Skeletal muscle cell (primary cell): ENCODE measurements around the gene ZNF507.
"Not testable (repeated sequence)": the region's sequence is repeated elsewhere in the genome, so short reads cannot be mapped to it uniquely, and the experiment has no call there.

Experiments
- DNase-seq: peaks from one replicate; pipeline ENCODE4 v3.0.0-alpha.2; 2010; ENCODE audit warnings: low read depth
- H3K4me3 ChIP-seq: 2 replicates; pipeline ENCODE4 v1.5.1; 2011; ENCODE audit warnings: low read depth, mild to moderate bottlenecking, control low read depth, low read length, moderate library complexity

Gene ZNF507

GRCh38 chr19:32404213-32404932 lies 59.0 kb downstream of the ZNF507 start:
- no peak for DNase-seq
- H3K4me3 ChIP-seq = peak overlapping the region; percentile 82

- no peak for DNase-seq
- peak overlapping the region; percentile 82 for H3K4me3 ChIP-seq
Measured at GRCh38 chr19:32404933-32405430, 59.6 kb downstream of the ZNF507 start.

DNA sequence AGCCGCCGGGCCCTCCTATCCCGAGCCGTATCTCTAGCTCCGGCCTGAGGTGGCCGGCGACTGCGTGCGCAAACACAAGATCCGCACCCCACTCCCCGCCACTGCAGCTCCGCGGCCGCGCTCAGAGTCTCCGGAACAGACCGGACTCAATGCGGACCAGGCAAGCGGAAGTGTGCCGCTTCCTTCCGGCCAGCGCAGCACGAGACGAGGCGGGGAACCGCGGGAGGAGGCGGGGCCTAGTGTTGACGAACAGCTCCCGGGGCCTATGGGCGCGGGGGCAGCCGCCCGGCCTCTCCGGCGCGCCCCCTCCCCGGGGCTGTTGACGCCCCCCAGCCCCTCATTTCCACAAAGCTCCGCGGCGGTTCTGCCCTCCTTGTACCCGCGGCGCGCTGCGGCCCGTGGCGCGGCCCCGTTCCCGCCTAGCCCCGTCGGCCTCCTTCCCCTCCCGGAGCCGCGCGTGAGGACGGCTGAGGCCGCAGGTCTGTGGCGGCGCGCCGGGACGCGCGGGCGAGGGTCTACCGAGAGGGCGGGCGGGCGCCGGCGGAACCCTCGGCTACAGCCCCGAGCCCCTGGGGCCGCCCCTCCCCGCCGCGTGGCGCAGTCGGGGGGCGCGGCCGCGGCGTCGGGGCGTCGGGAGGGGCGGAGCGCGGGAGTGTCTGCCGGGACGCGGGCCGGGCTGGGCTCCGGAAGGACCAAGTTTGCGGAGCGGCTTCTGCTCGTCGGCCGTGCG lies 60.2 kb downstream of the ZNF507 start, which contains the start of gene DPY19L3:
DPY19L3 (plus strand) TSS at position 340 of the 730 bp plus-strand sequence. CDS start 2,484 bp downstream, outside the sequence.
- peak; percentile 75 for DNase-seq
- peak within 1 kb of the TSS; percentile 82 for H3K4me3 ChIP-seq

DNA sequence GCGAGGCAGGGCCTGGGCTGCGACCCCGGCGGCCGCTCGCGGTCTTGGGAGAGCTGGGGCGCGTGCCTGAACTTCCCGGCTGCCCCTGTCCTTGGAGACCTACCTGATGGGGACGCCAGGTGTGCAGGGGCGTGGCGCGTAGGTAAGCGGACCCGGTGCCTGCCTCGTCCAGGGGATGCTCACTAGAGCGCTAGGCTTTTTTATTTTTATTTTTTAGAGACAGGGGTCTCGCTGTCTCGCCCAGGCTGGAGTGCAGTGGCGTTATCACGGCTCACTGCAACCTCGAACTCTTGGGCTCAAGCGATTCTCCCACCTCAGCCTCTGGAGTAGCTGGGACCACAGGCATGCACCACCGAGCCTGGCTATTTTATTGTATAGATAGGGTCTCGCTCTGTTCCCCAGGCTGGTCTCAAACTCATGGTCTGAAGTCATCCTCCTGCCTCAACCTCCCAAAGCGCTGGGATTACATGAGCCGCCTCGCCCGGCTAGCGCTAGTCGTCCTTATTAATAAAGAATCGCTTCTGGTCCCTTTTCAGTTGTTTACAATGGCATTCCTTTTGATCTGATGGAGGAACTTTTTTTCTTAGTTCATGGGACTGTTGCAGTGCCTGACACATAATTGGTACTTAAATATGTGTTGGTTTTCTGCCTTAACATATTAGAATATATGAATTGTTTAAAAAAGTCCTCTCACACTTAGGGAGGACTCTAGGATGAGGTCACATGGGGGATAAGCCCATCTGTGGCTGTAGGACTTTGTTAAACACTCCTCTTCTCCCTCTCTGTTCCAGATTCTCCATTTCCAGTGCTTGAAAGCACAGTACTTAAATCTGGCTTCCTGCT lies 61.0 kb downstream of the ZNF507 start:
- H3K4me3 ChIP-seq = peak overlapping the region; percentile 82
- no peak for DNase-seq

DNA sequence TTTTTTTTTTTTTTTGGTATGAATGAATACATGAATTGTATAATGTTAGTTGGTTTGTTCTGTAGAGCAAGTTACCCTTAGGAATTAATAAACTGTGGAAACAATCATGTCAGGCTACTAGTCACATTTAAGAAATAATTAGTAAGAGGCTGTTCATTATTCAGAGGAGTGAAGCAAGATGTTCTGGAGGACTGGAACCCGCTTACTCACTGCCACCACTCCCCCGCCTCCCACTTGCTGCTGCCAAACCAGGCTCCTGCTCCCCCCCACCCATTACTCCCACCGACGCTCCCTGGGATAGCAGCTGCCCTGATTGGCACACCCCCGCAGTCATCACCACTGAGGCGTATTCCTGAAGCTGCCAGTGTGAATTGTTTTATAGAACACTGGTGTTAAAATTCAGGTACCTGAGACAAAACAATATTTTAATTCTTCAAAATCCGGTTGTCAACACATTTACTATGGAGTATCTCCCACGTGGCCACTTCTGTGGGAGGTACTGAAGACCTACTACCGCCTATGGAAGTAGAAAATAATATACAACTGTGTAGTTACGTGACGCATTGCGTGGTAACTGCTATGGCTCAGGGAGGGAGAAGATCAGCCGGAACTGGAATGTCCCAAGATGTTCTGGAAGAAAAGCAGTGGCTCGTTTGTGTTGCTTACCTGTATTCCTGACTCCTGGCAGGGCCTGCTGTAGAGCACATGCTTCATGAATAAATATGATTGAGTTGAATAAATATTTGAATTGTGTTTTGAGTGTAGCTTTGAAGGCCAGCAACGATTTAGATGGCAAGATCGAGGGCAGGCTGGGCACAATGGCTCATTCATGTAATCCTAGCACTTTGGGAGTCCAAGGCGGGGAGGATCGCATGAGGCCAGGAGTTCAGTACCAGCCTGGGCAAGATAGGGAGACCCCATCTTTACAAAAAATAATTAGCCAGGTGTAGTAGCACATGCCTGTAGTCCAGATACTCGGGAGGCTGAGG lies 61.9 kb downstream of the ZNF507 start:
- peak overlapping the region; percentile 82 for H3K4me3 ChIP-seq
- DNase-seq = peak; percentile 45

- no peak for DNase-seq
- H3K4me3 ChIP-seq = no peak overlapping the region
Measured at GRCh38 chr19:32415246-32415645, 69.8 kb downstream of the ZNF507 start.

GRCh38 chr19:32415669-32416068 lies 70.3 kb downstream of the ZNF507 start:
- DNase-seq = no peak
- H3K4me3 ChIP-seq = no peak overlapping the region

- H3K4me3 ChIP-seq = no peak overlapping the region
- DNase-seq = no peak
Measured at GRCh38 chr19:32416749-32417456, 71.5 kb downstream of the ZNF507 start.

GRCh38 chr19:32418155-32418554 lies 72.7 kb downstream of the ZNF507 start:
- DNase-seq = no peak

DNA sequence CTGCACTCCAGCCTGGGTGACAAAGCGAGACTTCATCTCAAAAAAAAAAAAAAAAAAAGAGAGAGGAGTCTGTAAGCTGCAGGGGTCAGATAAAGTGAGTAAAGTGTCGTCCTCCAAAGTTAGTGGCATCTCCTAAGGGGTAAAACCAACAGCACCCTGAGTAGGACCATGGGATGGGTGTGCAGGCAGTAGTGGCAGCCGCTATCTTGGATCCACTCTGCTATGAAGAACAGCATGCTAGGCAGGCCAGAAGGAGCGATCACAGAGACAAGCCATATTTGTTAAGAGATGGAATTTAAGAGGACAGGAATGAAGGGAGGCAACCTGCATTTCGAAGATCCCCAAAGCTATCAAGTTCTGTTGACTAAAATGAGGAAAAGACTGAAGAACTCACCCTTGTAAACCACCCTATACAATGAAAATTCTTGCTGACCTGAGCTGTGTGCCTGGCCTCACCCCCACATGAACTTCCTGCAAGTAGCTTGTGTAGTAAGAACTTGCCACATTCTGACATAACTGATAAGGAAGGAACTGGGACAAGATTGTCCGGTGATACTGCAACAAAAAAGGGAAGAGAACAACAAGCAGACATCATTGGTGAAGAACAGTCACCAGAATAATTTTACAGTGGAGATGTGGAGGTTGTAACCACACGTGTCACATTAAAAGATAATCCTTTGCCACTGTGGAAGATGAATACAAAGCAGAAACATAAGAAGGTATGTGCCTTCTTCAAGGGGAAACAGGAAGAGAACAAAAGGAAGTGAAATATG lies 76.4 kb downstream of the ZNF507 start:
- H3K4me3 ChIP-seq = no peak overlapping the region
- DNase-seq = no peak

More at GRCh38 chr19:32418155-32418554, 72.7 kb downstream of the ZNF507 start:
- no peak overlapping the region for H3K4me3 ChIP-seq

GRCh38 chr19:32422435-32422834 lies 77.0 kb downstream of the ZNF507 start:
- no peak for DNase-seq
- H3K4me3 ChIP-seq = no peak overlapping the region

GRCh38 chr19:32423944-32424343 lies 78.5 kb downstream of the ZNF507 start:
- H3K4me3 ChIP-seq, DNase-seq: not testable (repeated sequence)

DNA sequence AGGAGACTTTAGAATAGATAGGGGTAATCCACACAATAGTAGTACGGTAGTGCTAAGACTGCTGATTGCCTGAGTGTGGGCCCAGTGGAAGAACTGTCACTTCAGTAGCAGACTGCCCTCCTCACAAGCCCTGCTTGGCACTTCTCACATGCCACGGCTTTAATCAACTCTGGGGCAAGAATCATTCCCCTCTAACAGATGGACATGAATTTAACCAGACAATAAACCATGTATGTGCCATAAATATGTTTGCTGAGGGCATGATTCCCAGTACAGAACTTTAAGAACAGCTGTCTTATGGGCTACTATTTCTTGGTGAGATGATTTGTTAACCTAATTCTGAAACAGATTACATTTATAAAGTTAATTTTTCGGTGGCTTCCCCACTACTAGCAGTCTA lies 82.1 kb downstream of the ZNF507 start:
- DNase-seq = no peak
- no peak overlapping the region for H3K4me3 ChIP-seq

GRCh38 chr19:32436692-32437091 lies 91.3 kb downstream of the ZNF507 start:
- no peak for DNase-seq
- H3K4me3 ChIP-seq = no peak overlapping the region

DNA sequence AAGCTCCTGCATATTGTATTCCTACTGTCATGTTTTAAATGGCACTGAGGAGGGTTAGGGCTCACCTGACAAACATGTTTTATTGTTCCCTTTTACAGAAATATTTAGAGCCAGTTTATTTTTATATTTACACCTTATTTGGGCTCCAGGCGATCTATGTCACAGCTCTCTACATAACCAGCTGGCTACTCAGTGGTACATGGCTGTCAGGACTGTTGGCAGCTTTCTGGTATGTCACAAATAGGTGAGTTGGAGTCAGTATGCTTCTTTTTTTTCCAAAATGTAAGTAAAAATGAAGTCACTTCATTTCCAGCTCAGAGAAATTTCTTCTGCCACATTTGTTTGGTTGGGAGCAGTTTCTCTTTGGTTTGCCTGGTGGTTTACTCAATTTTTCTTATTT lies 91.7 kb downstream of the ZNF507 start:
- no peak overlapping the region for H3K4me3 ChIP-seq
- no peak for DNase-seq
